ENCODE data around the gene ZFYVE28. TPM values are rescaled to one million over a fixed set of nuclear protein-coding genes. Genes with fewer than 3 reads are reported as not detected.
"Not testable (repeated sequence)": the region's sequence is repeated elsewhere in the genome, so short reads cannot be mapped to it uniquely, and the experiment has no call there.

The ZFYVE28 gene
- total RNA-seq, 1 donor, result 10.5 TPM

DNA sequence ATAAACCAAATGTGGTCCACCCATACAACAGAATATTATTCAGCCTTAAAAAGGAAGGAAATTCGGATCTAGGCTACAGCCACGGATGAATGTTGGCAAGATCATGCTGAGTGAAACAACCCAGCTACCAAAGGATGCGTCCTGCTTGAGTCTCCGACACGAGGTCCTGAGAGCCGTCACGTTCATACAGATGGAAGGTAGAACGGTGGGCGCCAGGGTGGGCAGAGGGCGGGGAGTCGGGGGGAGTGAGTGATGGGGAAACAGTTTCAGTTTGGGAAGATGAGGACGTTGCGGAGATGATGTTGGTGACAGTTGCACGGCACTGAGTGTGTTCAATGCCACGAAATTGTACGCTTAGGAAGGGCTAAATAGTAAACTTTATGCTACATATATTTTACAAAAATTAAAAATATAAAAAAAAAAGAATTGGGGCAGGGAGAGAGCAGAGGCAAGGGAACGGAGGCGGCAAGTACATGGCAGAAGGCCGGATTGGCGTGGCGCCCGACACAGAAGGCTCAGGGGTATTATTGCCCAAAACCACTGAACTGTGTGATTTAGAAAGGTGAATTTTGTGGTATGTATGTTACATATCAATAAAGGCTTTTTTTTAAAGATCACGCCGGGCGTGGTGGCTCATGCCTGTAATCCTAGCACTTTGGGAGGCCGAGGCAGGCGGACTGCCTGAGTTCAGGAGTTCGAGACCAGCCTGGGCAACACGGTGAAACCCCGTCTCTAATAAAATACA is 141.7 kb downstream of the ZFYVE28 start:
- no peak overlapping the region for H3K4me2 ChIP-seq (ENCODE audit: insufficient read depth, low read length)
- no peaks in the 10 kb centered on the region for H3K4me1 ChIP-seq (ENCODE audit: insufficient read depth, low read length)
- no peaks in the 10 kb centered on the region for H3K36me3 ChIP-seq (ENCODE audit: insufficient read depth, low read length)
- H4K20me1 ChIP-seq (ENCODE audit: insufficient read depth, low read length), result peaks cover 4% of the 10 kb centered on the region
- H3K4me3 ChIP-seq (ENCODE audit: insufficient read depth, low read length), result no peak overlapping the region
- H3K9me3 ChIP-seq (ENCODE audit: low read depth, low read length), result no peaks in the 10 kb centered on the region
- H3K27me3 ChIP-seq (ENCODE audit: insufficient read depth, low read length), result no peaks in the 10 kb centered on the region
- no peaks in the 10 kb centered on the region for H3K79me2 ChIP-seq (ENCODE audit: insufficient read depth, low read length)
- no peak overlapping the region for H3K27ac ChIP-seq (ENCODE audit: low read depth, low read length)
- H2AFZ ChIP-seq (ENCODE audit: low read length), result no peak overlapping the region
- TF ChIP-seq, protein P1, sequence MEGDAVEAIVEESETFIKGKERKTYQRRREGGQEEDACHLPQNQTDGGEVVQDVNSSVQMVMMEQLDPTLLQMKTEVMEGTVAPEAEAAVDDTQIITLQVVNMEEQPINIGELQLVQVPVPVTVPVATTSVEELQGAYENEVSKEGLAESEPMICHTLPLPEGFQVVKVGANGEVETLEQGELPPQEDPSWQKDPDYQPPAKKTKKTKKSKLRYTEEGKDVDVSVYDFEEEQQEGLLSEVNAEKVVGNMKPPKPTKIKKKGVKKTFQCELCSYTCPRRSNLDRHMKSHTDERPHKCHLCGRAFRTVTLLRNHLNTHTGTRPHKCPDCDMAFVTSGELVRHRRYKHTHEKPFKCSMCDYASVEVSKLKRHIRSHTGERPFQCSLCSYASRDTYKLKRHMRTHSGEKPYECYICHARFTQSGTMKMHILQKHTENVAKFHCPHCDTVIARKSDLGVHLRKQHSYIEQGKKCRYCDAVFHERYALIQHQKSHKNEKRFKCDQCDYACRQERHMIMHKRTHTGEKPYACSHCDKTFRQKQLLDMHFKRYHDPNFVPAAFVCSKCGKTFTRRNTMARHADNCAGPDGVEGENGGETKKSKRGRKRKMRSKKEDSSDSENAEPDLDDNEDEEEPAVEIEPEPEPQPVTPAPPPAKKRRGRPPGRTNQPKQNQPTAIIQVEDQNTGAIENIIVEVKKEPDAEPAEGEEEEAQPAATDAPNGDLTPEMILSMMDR (IDR thresholded peaks at IDR 0.05; ENCODE audit: extremely low read depth, low read depth, low read length), result no peak
- no peak for DNase-seq (ENCODE audit: insufficient read length, low spot score, missing footprints)

DNA sequence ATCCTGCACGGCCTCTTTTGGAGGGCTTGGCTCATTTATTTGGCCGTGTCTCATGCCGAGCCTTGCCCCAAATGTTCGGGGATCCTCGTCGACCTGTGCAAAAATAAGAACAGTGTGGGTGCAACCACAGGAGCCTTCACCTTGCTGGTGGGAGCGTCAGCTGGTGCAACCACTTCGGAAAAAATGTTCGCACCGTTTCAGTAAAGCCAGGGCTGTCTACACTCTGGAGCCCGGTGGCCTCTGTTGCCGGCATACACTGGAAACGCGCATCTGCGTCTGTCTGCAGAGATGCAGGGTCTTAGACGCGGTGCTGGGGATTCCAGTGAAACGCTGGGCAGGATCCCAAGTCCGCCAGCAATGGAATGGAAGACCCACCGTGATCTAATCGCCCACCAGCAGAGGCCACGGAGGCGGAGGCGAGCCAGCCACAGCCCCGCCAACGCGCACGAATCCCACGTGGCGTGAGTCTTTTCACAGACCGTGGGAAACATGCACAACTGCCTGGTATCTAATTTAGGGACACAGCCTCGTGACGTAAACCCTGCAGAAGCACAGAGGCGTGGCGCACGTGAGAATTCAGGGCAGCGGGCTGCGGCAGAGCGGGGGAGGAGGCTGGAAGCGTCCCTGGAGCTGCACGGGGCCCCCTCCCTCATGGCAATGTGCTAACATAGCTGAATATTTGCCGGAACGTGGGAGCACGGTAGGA is 142.7 kb downstream of the ZFYVE28 start:
- Histone ChIP-seq H3K9me3 (ENCODE audit: low read depth, low read length) (no peaks in the 10 kb centered on the region), H3K4me3 (ENCODE audit: insufficient read depth, low read length) (no peak overlapping the region), H2AFZ (ENCODE audit: low read length) (no peak overlapping the region), H3K36me3 (ENCODE audit: insufficient read depth, low read length) (no peaks in the 10 kb centered on the region), H3K4me1 (ENCODE audit: insufficient read depth, low read length) (no peaks in the 10 kb centered on the region), H3K27ac (ENCODE audit: low read depth, low read length) (no peak overlapping the region), H3K4me2 (ENCODE audit: insufficient read depth, low read length) (no peak overlapping the region), H3K27me3 (ENCODE audit: insufficient read depth, low read length) (no peaks in the 10 kb centered on the region), H4K20me1 (ENCODE audit: insufficient read depth, low read length) (no peaks in the 10 kb centered on the region), H3K79me2 (ENCODE audit: insufficient read depth, low read length) (no peaks in the 10 kb centered on the region)
- no peak for DNase-seq (ENCODE audit: insufficient read length, low spot score, missing footprints)
- TF ChIP-seq, protein P1 (IDR thresholded peaks at IDR 0.05; ENCODE audit: extremely low read depth, low read depth, low read length), result no peak

GRCh38 chr4:2275044-2275397 is 143.4 kb downstream of the ZFYVE28 start:
- H3K4me1 ChIP-seq (ENCODE audit: insufficient read depth, low read length); H3K27me3 ChIP-seq (ENCODE audit: insufficient read depth, low read length); H3K36me3 ChIP-seq (ENCODE audit: insufficient read depth, low read length); H3K4me3 ChIP-seq (ENCODE audit: insufficient read depth, low read length); H4K20me1 ChIP-seq (ENCODE audit: insufficient read depth, low read length); DNase-seq (ENCODE audit: insufficient read length, low spot score, missing footprints); H3K79me2 ChIP-seq (ENCODE audit: insufficient read depth, low read length); H3K4me2 ChIP-seq (ENCODE audit: insufficient read depth, low read length); H3K9me3 ChIP-seq (ENCODE audit: low read depth, low read length); H2AFZ ChIP-seq (ENCODE audit: low read length); H3K27ac ChIP-seq (ENCODE audit: low read depth, low read length): not testable (repeated sequence)

- Histone ChIP-seq H3K4me3 (ENCODE audit: insufficient read depth, low read length) (no peak overlapping the region), H2AFZ (ENCODE audit: low read length) (no peak overlapping the region), H3K9me3 (ENCODE audit: low read depth, low read length) (no peaks in the 10 kb centered on the region), H3K79me2 (ENCODE audit: insufficient read depth, low read length) (no peaks in the 10 kb centered on the region), H3K4me1 (ENCODE audit: insufficient read depth, low read length) (no peaks in the 10 kb centered on the region), H3K27ac (ENCODE audit: low read depth, low read length) (no peak overlapping the region), H3K4me2 (ENCODE audit: insufficient read depth, low read length) (no peak overlapping the region), H3K27me3 (ENCODE audit: insufficient read depth, low read length) (no peaks in the 10 kb centered on the region), H4K20me1 (ENCODE audit: insufficient read depth, low read length) (no peaks in the 10 kb centered on the region), H3K36me3 (ENCODE audit: insufficient read depth, low read length) (no peaks in the 10 kb centered on the region)
- no peak for DNase-seq (ENCODE audit: insufficient read length, low spot score, missing footprints)
- TF ChIP-seq, protein P1 (IDR thresholded peaks at IDR 0.05; ENCODE audit: extremely low read depth, low read depth, low read length), result no peak
Observed at GRCh38 chr4:2274320-2275043, 144.0 kb downstream of the ZFYVE28 start.

Data from osteoblast (primary cell).